ENCODE data around the gene C6orf52. TPM values are rescaled to one million over a fixed set of nuclear protein-coding genes. Genes with fewer than 3 reads are reported as not detected.

Gene C6orf52
- total RNA-seq (2022; extraction: Qiagen RNA extraction; ENCODE audit: low read depth), result 1.4 to 2.7 TPM (median 2.0 TPM) in 5 replicates

GRCh38 chr6:10694302-10695085 is at the start of gene C6orf52, which contains the start of gene PAK1IP1:
Gene C6orf52, minus strand, starts transcription at chr6:10694616. Its CDS starts 7,066 bp downstream, at chr6:10687550.
Gene PAK1IP1, plus strand, starts transcription at chr6:10694972. Its CDS starts 14 bp downstream, at chr6:10694986.

DNA sequence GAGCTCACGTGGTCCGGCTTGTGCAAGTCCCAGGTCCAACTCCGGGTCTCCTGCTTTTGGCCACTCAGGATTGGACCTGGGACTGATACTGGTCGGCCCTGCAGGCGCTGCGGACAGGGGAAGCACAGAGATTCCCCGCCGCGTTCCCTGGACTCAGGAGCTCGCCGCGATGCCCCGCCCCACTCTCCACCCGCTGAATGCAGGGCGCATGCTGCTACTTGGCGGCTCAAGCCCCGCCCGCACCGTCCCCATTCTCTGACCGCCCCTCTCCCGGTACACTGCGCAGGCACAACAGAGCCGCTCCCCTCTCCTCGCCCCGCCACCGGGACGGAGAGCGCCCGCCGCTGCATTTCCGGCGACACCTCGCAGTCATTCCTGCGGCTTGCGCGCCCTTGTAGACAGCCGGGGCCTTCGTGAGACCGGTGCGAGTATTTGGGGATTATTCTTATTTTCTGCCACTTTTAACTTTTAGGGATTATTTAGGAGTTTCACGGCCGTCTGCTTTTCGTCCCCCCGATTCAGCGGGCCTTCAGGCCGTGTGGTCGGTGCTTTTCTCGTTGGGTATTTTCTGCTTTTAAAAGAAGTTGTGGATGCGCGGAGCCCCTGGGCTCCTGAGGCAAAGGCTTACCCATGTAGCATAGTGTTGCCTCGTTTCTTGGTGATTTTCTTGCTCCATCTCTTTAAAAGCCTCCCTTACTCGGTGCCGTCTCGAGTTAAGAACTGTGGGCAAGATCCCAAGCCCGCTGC is 28.6 kb upstream of the C6orf52 start, which contains the start of gene TMEM14C:
Gene TMEM14C (plus strand): TSS at position 251 of the 747 bp plus-strand sequence. CDS start 1,544 bp downstream, outside the sequence.

Other genes starting within 250 kb of the C6orf52 start
- 5.6 to 7.5 TPM (median 6.1 TPM) in 5 replicates for gene GCNT2, start 173.3 kb downstream of the C6orf52 start, total RNA-seq (2022; extraction: Qiagen RNA extraction; ENCODE audit: low read depth)
- gene PAK1IP1, start 356 bp upstream of the C6orf52 start, total RNA-seq (2022; extraction: Qiagen RNA extraction; ENCODE audit: low read depth), result 18.6 to 23.6 TPM (median 20.6 TPM) in 5 replicates
- 133 to 153 TPM (median 144 TPM) in 5 replicates for gene TMEM14C, start 28.5 kb upstream of the C6orf52 start, total RNA-seq (2022; extraction: Qiagen RNA extraction; ENCODE audit: low read depth)
- 114 to 143 TPM (median 136 TPM) in 5 replicates for gene TMEM14B, start 53.2 kb upstream of the C6orf52 start, total RNA-seq (2022; extraction: Qiagen RNA extraction; ENCODE audit: low read depth)
- gene MAK, start 143.9 kb upstream of the C6orf52 start, total RNA-seq (2022; extraction: Qiagen RNA extraction; ENCODE audit: low read depth), result 0.09 to 0.20 TPM (median 0.13 TPM) in 5 replicates
- gene GCM2, start 187.4 kb upstream of the C6orf52 start, total RNA-seq (2022; extraction: Qiagen RNA extraction; ENCODE audit: low read depth), result not detected in 5 replicates
- gene SYCP2L, start 192.4 kb upstream of the C6orf52 start, total RNA-seq (2022; extraction: Qiagen RNA extraction; ENCODE audit: low read depth), result 2.4 to 3.9 TPM (median 3.6 TPM) in 5 replicates

All from A549 treated with ZK216348 at 1 μM for 4 hours (cell line).